ENCODE measurements around the gene SMIM12.
"Not testable (repeated sequence)": the region's sequence is repeated elsewhere in the genome, so short reads cannot be mapped to it uniquely, and the experiment has no call there.

- TF ChIP-seq, protein P1, sequence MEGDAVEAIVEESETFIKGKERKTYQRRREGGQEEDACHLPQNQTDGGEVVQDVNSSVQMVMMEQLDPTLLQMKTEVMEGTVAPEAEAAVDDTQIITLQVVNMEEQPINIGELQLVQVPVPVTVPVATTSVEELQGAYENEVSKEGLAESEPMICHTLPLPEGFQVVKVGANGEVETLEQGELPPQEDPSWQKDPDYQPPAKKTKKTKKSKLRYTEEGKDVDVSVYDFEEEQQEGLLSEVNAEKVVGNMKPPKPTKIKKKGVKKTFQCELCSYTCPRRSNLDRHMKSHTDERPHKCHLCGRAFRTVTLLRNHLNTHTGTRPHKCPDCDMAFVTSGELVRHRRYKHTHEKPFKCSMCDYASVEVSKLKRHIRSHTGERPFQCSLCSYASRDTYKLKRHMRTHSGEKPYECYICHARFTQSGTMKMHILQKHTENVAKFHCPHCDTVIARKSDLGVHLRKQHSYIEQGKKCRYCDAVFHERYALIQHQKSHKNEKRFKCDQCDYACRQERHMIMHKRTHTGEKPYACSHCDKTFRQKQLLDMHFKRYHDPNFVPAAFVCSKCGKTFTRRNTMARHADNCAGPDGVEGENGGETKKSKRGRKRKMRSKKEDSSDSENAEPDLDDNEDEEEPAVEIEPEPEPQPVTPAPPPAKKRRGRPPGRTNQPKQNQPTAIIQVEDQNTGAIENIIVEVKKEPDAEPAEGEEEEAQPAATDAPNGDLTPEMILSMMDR (IDR thresholded peaks at IDR 0.05) = not testable (repeated sequence)
- not testable (repeated sequence) for TF ChIP-seq EZH2 (IDR thresholded peaks at IDR 0.05)
Observed at GRCh38 chr1:34818862-34819261, 40.7 kb downstream of the SMIM12 start.

Measured in neural progenitor cell (in vitro differentiated cells).